ENCODE data around the gene DNAJC27. TPM values are rescaled to one million over a fixed set of nuclear protein-coding genes. Genes with fewer than 3 reads are reported as not detected.

The DNAJC27 gene
- total RNA-seq, 1 donor from 2014 or later = 8.4 TPM

- Histone ChIP-seq H3K27ac (ENCODE audit: low read depth, low read length) (no peak overlapping the region), H3K9ac (ENCODE audit: low read depth in 1 of 3, low read length in 3 of 3) (peak overlapping the region in 2 of 3 donors; percentile 9 to 45), H3K9me3 (ENCODE audit: control insufficient read depth in 3 of 3, low read length in 3 of 3) (no peaks in the 10 kb centered on the region), H3K36me3 (ENCODE audit: control insufficient read depth in 3 of 3, insufficient read depth in 3 of 3, low read length in 3 of 3) (no peaks in the 10 kb centered on the region), H3K4me1 (ENCODE audit: control insufficient read depth in 3 of 3, insufficient read depth in 3 of 3, low read length in 3 of 3) (peaks cover 5 to 18% (median 13%) of the 10 kb centered on the region in 3 donors), H3K27me3 (ENCODE audit: control insufficient read depth in 3 of 3, insufficient read depth in 3 of 3, low read length in 3 of 3) (peaks cover 13 to 23% (median 21%) of the 10 kb centered on the region in 3 donors), H3K4me3 (ENCODE audit: low read length in 3 of 3) (peak overlapping the region; percentile 45 to 65 (median 54))
These were observed 50.8 kb downstream of the DNAJC27 start for GRCh38 chr2:24920809-24921441.

- H3K4me1 ChIP-seq (ENCODE audit: control insufficient read depth in 3 of 3, insufficient read depth in 3 of 3, low read length in 3 of 3) = peaks cover 5 to 18% (median 13%) of the 10 kb centered on the region in 3 donors
- H3K4me3 ChIP-seq (ENCODE audit: low read length in 3 of 3) = peak within 1 kb of the TSS; percentile 64 to 76 (median 66)
- no peaks in the 10 kb centered on the region for H3K36me3 ChIP-seq (ENCODE audit: control insufficient read depth in 3 of 3, insufficient read depth in 3 of 3, low read length in 3 of 3)
- peak within 1 kb of the TSS; percentile 12 for H3K27ac ChIP-seq (ENCODE audit: low read depth, low read length)
- peaks cover 13 to 23% (median 21%) of the 10 kb centered on the region in 3 donors for H3K27me3 ChIP-seq (ENCODE audit: control insufficient read depth in 3 of 3, insufficient read depth in 3 of 3, low read length in 3 of 3)
- H3K9ac ChIP-seq (ENCODE audit: low read depth in 1 of 3, low read length in 3 of 3) = peak within 1 kb of the TSS; percentile 12 to 75 (median 71)
- H3K9me3 ChIP-seq (ENCODE audit: control insufficient read depth in 3 of 3, low read length in 3 of 3) = no peaks in the 10 kb centered on the region
These were observed 51.5 kb downstream of the DNAJC27 start, which contains the start of gene ADCY3 for GRCh38 chr2:24920098-24920808. Gene ADCY3, minus strand, starts transcription at chr2:24920237. Its CDS starts 1,250 bp downstream, at chr2:24918987.

DNA sequence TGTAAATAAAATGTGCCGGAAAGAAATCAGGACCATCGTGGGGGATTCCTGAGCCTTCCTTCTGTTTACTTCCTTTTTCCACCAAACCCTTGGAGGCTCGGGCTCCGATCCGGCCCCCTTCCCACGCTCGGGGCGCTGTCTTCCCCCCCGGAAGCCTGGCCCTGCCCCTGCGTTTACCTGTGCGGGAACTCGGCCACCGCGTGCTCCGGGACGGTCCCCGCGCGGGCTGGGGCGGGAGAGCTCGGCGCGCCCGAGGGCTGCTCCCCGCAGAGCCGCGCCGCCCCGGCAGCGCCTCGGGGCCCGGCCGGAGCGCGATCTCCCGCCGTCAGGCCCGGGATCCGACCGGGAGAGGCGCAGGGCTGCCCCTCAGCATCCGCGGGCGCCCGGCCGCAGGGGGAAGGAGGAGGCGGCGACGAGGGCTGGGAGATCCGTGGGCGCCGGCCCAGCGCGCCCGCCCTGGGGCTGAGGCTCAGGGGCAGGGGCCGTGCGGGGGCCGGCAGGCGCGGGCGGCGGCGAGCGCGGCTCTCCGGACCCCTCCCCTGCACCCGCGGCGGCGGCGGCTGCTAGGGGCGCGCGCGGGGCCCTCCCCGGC, 52.2 kb downstream of the DNAJC27 start:
- Histone ChIP-seq H3K4me1 (ENCODE audit: control insufficient read depth in 3 of 3, insufficient read depth in 3 of 3, low read length in 3 of 3) (peaks cover 5 to 18% (median 13%) of the 10 kb centered on the region in 3 donors), H3K27me3 (ENCODE audit: control insufficient read depth in 3 of 3, insufficient read depth in 3 of 3, low read length in 3 of 3) (peaks cover 13 to 23% (median 21%) of the 10 kb centered on the region in 3 donors), H3K27ac (ENCODE audit: low read depth, low read length) (no peak overlapping the region), H3K36me3 (ENCODE audit: control insufficient read depth in 3 of 3, insufficient read depth in 3 of 3, low read length in 3 of 3) (no peaks in the 10 kb centered on the region), H3K9ac (ENCODE audit: low read depth in 1 of 3, low read length in 3 of 3) (peak overlapping the region in 2 of 3 donors; percentile 71 to 75), H3K9me3 (ENCODE audit: control insufficient read depth in 3 of 3, low read length in 3 of 3) (no peaks in the 10 kb centered on the region), H3K4me3 (ENCODE audit: low read length in 3 of 3) (peak overlapping the region; percentile 64 to 76 (median 66))

DNA sequence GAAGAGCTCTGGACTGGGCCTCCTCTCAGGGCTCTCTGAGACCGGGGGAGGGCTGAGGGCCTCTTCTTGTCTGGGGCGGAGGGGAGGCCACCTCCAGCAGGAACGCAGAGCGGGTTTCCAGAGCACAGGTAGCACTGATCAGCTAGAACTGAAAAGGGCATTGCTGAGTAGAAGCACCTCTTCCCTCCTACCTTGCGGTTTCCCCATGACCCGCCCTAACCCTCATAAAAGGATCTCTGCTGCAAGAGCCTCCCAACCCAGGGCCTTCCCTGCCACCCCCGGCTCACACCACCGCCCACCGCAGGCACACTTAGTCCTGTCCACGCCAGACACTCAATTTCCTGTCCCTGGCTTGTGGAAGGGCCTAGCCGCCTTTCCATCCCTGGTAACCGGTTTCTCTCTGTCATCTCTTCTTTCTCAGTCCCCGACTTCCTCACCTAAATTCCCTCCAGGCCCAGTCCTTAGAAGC, 52.7 kb downstream of the DNAJC27 start:
- peaks cover 5 to 18% (median 13%) of the 10 kb centered on the region in 3 donors for H3K4me1 ChIP-seq (ENCODE audit: control insufficient read depth in 3 of 3, insufficient read depth in 3 of 3, low read length in 3 of 3)
- no peaks in the 10 kb centered on the region for H3K9me3 ChIP-seq (ENCODE audit: control insufficient read depth in 3 of 3, low read length in 3 of 3)
- no peaks in the 10 kb centered on the region for H3K36me3 ChIP-seq (ENCODE audit: control insufficient read depth in 3 of 3, insufficient read depth in 3 of 3, low read length in 3 of 3)
- H3K27me3 ChIP-seq (ENCODE audit: control insufficient read depth in 3 of 3, insufficient read depth in 3 of 3, low read length in 3 of 3) = peaks cover 13 to 23% (median 21%) of the 10 kb centered on the region in 3 donors
- peak overlapping the region; percentile 64 to 76 (median 66) for H3K4me3 ChIP-seq (ENCODE audit: low read length in 3 of 3)
- H3K27ac ChIP-seq (ENCODE audit: low read depth, low read length) = peak overlapping the region; percentile 12
- peak overlapping the region; percentile 12 to 75 (median 71) for H3K9ac ChIP-seq (ENCODE audit: low read depth in 1 of 3, low read length in 3 of 3)

GRCh38 chr2:24918326-24919036, 53.3 kb downstream of the DNAJC27 start:
- Histone ChIP-seq H3K4me3 (ENCODE audit: low read length in 3 of 3) (peak overlapping the region; percentile 64 to 76 (median 66)), H3K36me3 (ENCODE audit: control insufficient read depth in 3 of 3, insufficient read depth in 3 of 3, low read length in 3 of 3) (no peaks in the 10 kb centered on the region), H3K4me1 (ENCODE audit: control insufficient read depth in 3 of 3, insufficient read depth in 3 of 3, low read length in 3 of 3) (peaks cover 7 to 18% (median 13%) of the 10 kb centered on the region in 3 donors), H3K9ac (ENCODE audit: low read depth in 1 of 3, low read length in 3 of 3) (peak overlapping the region; percentile 12 to 75 (median 71)), H3K27ac (ENCODE audit: low read depth, low read length) (peak overlapping the region; percentile 12), H3K9me3 (ENCODE audit: control insufficient read depth in 3 of 3, low read length in 3 of 3) (no peaks in the 10 kb centered on the region), H3K27me3 (ENCODE audit: control insufficient read depth in 3 of 3, insufficient read depth in 3 of 3, low read length in 3 of 3) (peaks cover 13 to 23% (median 21%) of the 10 kb centered on the region in 3 donors)

- H3K36me3 ChIP-seq (ENCODE audit: control insufficient read depth in 3 of 3, insufficient read depth in 3 of 3, low read length in 3 of 3) = no peaks in the 10 kb centered on the region
- peaks cover 9 to 22% (median 16%) of the 10 kb centered on the region in 3 donors for H3K4me1 ChIP-seq (ENCODE audit: control insufficient read depth in 3 of 3, insufficient read depth in 3 of 3, low read length in 3 of 3)
- H3K27ac ChIP-seq (ENCODE audit: low read depth, low read length) = no peak overlapping the region
- peak overlapping the region in 2 of 3 donors; percentile 13 to 75 for H3K9ac ChIP-seq (ENCODE audit: low read depth in 1 of 3, low read length in 3 of 3)
- peak overlapping the region; percentile 64 to 76 (median 66) for H3K4me3 ChIP-seq (ENCODE audit: low read length in 3 of 3)
- H3K27me3 ChIP-seq (ENCODE audit: control insufficient read depth in 3 of 3, insufficient read depth in 3 of 3, low read length in 3 of 3) = peaks cover 13 to 23% (median 21%) of the 10 kb centered on the region in 3 donors
- no peaks in the 10 kb centered on the region for H3K9me3 ChIP-seq (ENCODE audit: control insufficient read depth in 3 of 3, low read length in 3 of 3)
These were observed 53.9 kb downstream of the DNAJC27 start for GRCh38 chr2:24917731-24918325.

- Histone ChIP-seq H3K9me3 (ENCODE audit: control insufficient read depth in 3 of 3, low read length in 3 of 3) (no peaks in the 10 kb centered on the region), H3K4me3 (ENCODE audit: low read length in 3 of 3) (peak overlapping the region in 2 of 3 donors; percentile 66 to 76), H3K9ac (ENCODE audit: low read depth in 1 of 3, low read length in 3 of 3) (peak overlapping the region in 1 of 3 donors; percentile 54)
These were observed 54.7 kb downstream of the DNAJC27 start for GRCh38 chr2:24917086-24917485.

GRCh38 chr2:24915796-24916195, 56.0 kb downstream of the DNAJC27 start:
- no peaks in the 10 kb centered on the region for H3K9me3 ChIP-seq (ENCODE audit: control insufficient read depth in 3 of 3, low read length in 3 of 3)
- no peak overlapping the region for H3K4me3 ChIP-seq (ENCODE audit: low read length in 3 of 3)
- H3K27me3 ChIP-seq (ENCODE audit: control insufficient read depth in 3 of 3, insufficient read depth in 3 of 3, low read length in 3 of 3) = peaks cover 13 to 23% (median 21%) of the 10 kb centered on the region in 3 donors
- no peak overlapping the region for H3K9ac ChIP-seq (ENCODE audit: low read depth in 1 of 3, low read length in 3 of 3)
- peaks cover 9 to 20% (median 14%) of the 10 kb centered on the region in 3 donors for H3K4me1 ChIP-seq (ENCODE audit: control insufficient read depth in 3 of 3, insufficient read depth in 3 of 3, low read length in 3 of 3)
- no peak overlapping the region for H3K27ac ChIP-seq (ENCODE audit: low read depth, low read length)
- H3K36me3 ChIP-seq (ENCODE audit: control insufficient read depth in 3 of 3, insufficient read depth in 3 of 3, low read length in 3 of 3) = no peaks in the 10 kb centered on the region

More at GRCh38 chr2:24917086-24917485, 54.7 kb downstream of the DNAJC27 start:
- Histone ChIP-seq H3K36me3 (ENCODE audit: control insufficient read depth in 3 of 3, insufficient read depth in 3 of 3, low read length in 3 of 3) (no peaks in the 10 kb centered on the region), H3K4me1 (ENCODE audit: control insufficient read depth in 3 of 3, insufficient read depth in 3 of 3, low read length in 3 of 3) (peaks cover 9 to 22% (median 16%) of the 10 kb centered on the region in 3 donors), H3K27me3 (ENCODE audit: control insufficient read depth in 3 of 3, insufficient read depth in 3 of 3, low read length in 3 of 3) (peaks cover 13 to 23% (median 21%) of the 10 kb centered on the region in 3 donors), H3K27ac (ENCODE audit: low read depth, low read length) (no peak overlapping the region)

- Histone ChIP-seq H3K27me3 (ENCODE audit: control insufficient read depth in 3 of 3, insufficient read depth in 3 of 3, low read length in 3 of 3) (peaks cover 13 to 23% (median 21%) of the 10 kb centered on the region in 3 donors), H3K36me3 (ENCODE audit: control insufficient read depth in 3 of 3, insufficient read depth in 3 of 3, low read length in 3 of 3) (no peaks in the 10 kb centered on the region), H3K27ac (ENCODE audit: low read depth, low read length) (no peak overlapping the region), H3K4me3 (ENCODE audit: low read length in 3 of 3) (no peak overlapping the region), H3K9ac (ENCODE audit: low read depth in 1 of 3, low read length in 3 of 3) (no peak overlapping the region), H3K9me3 (ENCODE audit: control insufficient read depth in 3 of 3, low read length in 3 of 3) (peaks cover 0 to 2% (median 0%) of the 10 kb centered on the region in 3 donors), H3K4me1 (ENCODE audit: control insufficient read depth in 3 of 3, insufficient read depth in 3 of 3, low read length in 3 of 3) (peaks cover 9 to 17% (median 14%) of the 10 kb centered on the region in 3 donors)
These were observed 56.6 kb downstream of the DNAJC27 start for GRCh38 chr2:24915175-24915574.
